ENCODE results near the gene PCDHA10.

The PCDHA10 gene

GRCh38 chr5:140883373-140883772 is 27.7 kb downstream of the PCDHA10 start:
- TF ChIP-seq FOXP2 (optimal IDR thresholded peaks at IDR 0.05; ENCODE audit: borderline replicate concordance, extremely low read depth, extremely low read length, insufficient read depth) (no peak), REST (IDR thresholded peaks at IDR 0.05; ENCODE audit: insufficient read depth in 1 of 2, low read depth in 2 of 2, low read length in 2 of 2) (peak in 1 of 2 experiments; percentile 76; a peak in 2 of 4 replicates)

GRCh38 chr5:140883927-140884697 is 28.4 kb downstream of the PCDHA10 start:
- TF ChIP-seq REST (IDR thresholded peaks at IDR 0.05; ENCODE audit: insufficient read depth in 1 of 2, low read depth in 2 of 2, low read length in 2 of 2) (no peak), TAF1 (IDR thresholded peaks at IDR 0.05; ENCODE audit: borderline replicate concordance, insufficient read depth, low read length) (no peak), POLR2AphosphoS5 (IDR thresholded peaks at IDR 0.05; ENCODE audit: low read depth, low read length) (no peak), SIN3A (IDR thresholded peaks at IDR 0.05; ENCODE audit: borderline replicate concordance, insufficient read depth, low read length) (no peak), FOXP2 (optimal IDR thresholded peaks at IDR 0.05; ENCODE audit: borderline replicate concordance, extremely low read depth, extremely low read length, insufficient read depth) (no peak)

GRCh38 chr5:140916325-140916724 is 60.6 kb downstream of the PCDHA10 start:
- TF ChIP-seq REST (IDR thresholded peaks at IDR 0.05; ENCODE audit: insufficient read depth in 1 of 2, low read depth in 2 of 2, low read length in 2 of 2) = no peak
- TF ChIP-seq SIN3A (IDR thresholded peaks at IDR 0.05; ENCODE audit: borderline replicate concordance, insufficient read depth, low read length) = no peak
- no peak for TF ChIP-seq TAF1 (IDR thresholded peaks at IDR 0.05; ENCODE audit: borderline replicate concordance, insufficient read depth, low read length)
- TF ChIP-seq POLR2AphosphoS5 (IDR thresholded peaks at IDR 0.05; ENCODE audit: low read depth, low read length) = no peak
- no peak for TF ChIP-seq FOXP2 (optimal IDR thresholded peaks at IDR 0.05; ENCODE audit: borderline replicate concordance, extremely low read depth, extremely low read length, insufficient read depth)
